Activated CD8-positive, alpha-beta memory T cell treated with anti-CD3 and anti-CD28 coated beads, Interleukin-2, amount 50 U/mL, for 4 hours (primary cell): ENCODE measurements around the gene PRKCH.

Experiments used
- DNase-seq: peaks from one replicate; pipeline ENCODE4 v3.0.0-alpha.2; 2020

PRKCH gene

GRCh38 chr14:61321385-61322010, at the start of gene PRKCH:
Gene PRKCH, plus strand, starts transcription at chr14:61321579. Its CDS starts 523 bp downstream, at chr14:61322102.
- DNase-seq = peak; percentile 84

DNA sequence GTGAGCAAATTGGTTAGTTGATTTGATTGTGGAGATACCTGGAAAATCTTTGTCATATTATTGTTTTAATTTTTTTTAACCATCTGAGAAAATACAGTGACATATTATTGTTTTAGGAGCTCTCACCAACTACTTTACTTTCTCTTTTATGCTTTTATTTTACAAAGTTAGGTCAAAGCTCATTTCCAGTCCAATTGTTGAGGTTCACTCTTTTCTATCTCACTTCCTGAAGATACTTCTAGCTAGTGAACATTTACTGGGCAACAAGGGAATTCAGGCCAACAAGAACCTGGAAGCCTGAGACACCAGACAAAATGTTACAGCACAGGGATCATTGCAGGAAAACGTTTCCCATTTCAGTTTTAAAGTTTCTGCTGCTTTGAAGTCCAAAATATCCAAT, 44.1 kb upstream of the PRKCH start:
- no peak for DNase-seq

- DNase-seq = no peak
Observed at GRCh38 chr14:61277784-61278183, 43.6 kb upstream of the PRKCH start.

DNA sequence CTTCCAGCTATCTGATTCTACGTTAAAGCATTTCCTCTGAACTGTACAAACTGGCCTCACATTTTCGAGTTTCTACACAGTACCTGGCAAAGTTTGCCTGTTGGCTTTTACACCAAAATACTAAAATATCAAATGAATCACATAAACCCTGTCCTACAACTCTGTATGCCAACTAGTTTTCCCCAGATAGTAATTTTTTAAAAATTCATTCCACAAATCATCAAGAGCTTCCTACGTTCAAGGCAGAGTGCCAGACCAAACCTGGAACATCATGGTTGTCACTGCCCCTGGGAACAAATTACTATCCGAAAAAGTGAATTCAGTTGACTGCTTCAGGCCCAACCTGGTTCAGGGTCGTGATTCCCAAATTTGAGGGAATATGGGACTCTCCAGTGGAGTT, 42.3 kb upstream of the PRKCH start:
- no peak for DNase-seq

DNA sequence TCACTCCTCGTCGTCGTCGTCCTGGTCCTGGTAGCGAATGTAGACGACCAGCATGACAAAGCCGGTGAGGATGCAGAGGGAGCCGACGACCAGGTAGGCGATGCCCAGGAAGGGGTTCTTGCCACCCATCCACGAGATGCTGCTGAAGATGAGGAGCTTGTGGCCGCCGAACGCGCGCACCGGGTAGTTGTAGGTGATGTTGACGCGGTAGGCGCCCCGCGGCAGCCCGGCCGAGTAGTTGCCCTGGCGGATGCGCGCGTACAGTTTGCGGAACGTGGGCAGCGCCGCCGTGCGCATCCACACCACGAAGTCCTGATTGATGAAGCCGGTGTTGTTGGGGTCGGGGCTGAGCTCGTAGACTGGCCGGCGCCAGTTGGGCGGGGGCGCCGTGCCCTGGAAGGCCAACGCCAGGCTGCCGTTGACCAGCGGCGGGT, 41.3 kb upstream of the PRKCH start:
- peak; percentile 50 for DNase-seq

DNA sequence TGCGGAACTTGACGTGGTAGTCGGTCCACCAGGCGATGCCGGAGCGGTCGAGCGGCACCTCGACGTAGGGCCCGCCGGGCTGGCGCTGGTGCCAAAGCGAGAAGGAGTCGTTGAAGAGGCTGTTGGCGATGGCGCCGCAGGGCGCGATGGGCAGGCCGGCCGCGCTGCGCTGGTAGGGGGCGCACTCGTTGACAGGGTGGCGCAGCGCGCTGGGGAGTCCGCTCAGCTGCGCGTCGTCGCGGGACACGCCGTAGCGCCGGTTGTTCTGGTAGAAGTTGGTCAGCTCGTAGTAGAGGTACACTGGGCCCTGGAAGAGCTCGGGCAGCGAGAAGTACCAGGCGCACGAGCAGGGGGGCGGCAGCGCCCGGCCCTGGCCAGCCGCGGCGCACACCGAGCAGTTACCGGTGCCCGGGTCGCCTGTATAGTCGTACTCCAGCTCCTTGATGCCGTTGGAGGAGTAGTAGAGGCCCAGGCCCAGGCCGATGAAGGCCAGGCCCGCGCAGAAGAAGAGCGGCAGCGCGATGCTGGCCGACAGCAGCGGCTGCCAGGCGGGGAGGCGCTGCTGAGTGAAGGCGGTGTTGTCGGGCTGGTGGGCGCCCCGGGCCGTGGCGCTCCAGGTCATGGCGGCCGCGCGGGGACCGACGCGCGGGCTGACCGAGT, 40.7 kb upstream of the PRKCH start:
- peak; percentile 85 for DNase-seq

DNA sequence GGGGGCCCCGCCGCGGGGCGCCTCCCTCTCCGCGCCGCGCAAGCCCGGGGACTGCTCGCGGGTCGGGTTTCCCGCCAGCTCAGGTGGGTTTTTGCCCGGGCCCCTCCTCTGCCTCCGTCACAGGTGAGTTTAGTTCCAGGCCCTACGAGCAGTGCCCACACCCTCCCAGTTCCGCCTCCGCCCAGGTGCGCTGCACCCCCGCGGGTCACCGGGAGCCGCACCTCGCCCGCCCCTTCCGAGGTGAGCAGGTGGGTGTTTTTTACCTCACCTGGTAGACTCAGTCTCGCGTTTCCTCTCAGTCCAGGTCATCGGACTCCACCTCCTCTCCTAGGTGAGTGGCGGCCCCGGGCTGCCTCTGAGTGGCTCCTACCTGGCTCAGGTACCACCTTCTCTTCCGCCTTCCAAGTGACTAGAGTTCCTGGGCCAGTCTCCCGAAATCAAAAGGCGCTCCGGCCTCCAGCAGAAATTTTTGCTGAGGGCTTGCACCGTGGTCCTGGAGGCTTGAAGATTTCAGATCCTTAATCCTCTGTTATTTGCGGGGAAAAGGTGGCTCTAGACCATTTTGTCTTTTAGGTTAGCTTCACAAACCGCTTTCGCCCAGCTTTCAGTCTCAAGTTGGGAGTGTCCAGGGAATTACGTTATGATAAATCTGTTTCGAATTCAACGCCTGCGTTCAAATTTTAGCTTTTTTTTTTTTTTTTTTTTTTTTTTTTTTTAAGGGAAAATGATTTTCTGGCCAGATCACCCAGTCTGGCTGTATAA, 40.0 kb upstream of the PRKCH start, which contains the start of gene TMEM30B:
Gene TMEM30B, minus strand, starts transcription at position 153 of the 762 bp plus-strand sequence. CDS start 191 bp downstream, outside the sequence.
- peak; percentile 52 for DNase-seq

GRCh38 chr14:61281948-61282275, 39.5 kb upstream of the PRKCH start:
- DNase-seq = no peak

DNA sequence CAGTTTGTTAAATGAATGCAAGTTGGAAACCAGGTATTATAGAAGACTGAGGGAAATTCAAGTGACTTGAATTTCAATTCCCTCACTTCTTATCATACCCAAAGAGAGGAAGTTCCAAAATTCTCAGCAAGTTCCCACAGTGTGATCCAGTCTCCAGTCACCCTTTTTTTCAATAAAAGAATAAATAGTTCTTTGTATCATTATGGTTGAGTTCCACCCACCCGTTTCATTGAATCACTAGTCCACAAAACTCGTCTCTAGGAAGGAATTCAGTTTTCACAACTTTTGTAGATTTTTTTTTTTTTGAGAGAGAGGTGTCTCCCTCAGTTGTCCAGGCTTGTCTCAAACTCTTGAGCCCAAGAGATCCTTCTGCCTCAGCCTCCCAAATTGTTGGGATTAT, 38.6 kb upstream of the PRKCH start:
- DNase-seq = no peak

DNA sequence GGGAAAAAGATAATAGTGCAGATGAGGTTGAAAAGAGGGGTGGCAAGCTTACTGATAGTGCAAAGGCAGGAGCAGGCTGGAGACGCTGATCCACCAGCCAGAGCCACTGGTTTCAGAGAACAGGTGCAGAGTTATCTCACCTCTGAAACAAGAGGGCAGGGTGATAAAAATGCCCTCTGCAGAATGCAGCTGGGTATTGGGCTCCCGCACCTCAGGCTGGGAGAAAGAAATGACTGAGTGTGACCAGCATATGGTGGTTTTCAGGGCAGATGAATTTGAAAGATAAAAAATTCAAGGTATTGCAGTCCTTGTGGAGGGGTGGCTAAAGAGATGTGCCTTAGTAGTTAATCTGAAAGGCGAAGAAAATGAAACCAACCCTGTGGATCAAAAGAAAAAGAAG, 37.4 kb upstream of the PRKCH start:
- no peak for DNase-seq

GRCh38 chr14:61285364-61285763, 36.0 kb upstream of the PRKCH start:
- no peak for DNase-seq

DNA sequence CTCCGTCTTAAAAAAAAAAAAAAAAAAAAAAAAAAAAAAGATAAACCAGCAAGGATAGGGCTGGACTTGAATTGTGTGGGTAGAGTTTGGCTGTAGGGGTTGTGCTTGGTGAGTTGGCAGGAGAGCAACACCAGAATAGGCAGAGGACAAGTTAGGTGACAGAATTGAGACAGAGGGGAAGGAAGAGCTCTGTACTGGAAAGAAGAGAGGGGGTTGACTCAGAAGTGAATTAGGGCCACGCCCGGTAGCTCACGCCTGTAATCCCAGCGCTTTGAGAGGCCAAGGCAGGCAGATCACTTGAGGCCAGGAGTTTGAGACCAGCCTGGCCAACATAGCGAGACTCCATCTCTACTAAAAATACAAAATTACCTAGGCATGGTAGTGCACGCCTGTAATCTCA, 34.2 kb upstream of the PRKCH start:
- DNase-seq = no peak

DNA sequence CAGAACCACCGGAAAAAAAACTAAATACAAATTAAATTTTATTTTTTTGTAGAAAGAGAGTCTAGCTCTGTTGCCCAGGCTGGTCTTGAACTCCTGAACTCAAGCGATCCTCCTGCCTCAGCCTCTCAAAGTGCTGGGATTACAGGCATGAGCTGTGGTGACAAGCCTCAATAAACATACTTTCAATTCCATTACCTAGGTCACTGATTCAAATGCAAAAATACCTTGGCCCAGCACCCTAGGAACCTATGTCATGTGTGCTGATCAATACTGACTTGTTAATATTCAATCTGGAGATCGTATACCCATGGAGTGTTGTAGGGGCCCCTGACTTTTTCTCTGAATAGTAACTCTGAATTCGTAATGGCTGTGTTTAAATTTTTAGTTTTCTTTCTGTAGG, 33.2 kb upstream of the PRKCH start:
- no peak for DNase-seq

GRCh38 chr14:61288720-61289119, 32.7 kb upstream of the PRKCH start:
- no peak for DNase-seq

DNA sequence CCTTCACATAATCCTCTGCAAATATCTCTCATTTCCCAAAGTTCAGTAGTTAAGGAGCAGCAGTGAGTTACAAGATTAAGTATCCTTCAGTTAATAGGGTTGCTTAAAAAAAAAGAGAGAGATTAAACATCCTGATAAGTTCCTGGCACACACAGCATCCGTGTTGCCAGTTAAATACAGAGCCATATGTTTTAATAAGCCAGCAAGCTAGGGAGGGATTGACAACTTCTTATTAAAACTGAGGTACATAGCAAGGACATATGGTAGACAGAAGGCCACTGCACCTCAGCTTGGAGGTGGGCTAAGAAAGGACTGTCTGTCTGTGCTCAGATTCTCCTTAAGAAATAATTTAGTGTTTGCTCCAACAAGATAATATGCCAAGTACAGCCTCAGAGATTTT, 30.7 kb upstream of the PRKCH start:
- DNase-seq = no peak

DNA sequence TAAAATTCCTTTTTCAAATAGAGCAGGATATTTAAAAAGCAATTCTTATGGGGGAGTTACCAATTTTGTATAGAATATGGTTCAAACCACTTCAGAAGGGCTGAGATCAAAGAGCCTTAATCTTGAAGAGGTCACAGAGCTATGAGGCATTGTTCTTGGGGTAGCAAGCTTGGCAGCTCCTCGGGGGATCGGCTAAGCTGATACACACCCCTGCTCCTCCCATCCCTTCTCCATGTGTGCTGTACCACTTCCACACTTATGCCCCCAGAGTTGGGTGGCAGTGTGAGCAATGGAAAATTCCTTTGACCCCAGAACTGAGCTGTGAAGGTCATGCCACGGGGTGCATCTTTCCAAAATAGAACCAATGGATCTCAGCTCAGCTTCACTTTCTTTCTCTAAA, 25.2 kb upstream of the PRKCH start:
- DNase-seq = no peak

DNA sequence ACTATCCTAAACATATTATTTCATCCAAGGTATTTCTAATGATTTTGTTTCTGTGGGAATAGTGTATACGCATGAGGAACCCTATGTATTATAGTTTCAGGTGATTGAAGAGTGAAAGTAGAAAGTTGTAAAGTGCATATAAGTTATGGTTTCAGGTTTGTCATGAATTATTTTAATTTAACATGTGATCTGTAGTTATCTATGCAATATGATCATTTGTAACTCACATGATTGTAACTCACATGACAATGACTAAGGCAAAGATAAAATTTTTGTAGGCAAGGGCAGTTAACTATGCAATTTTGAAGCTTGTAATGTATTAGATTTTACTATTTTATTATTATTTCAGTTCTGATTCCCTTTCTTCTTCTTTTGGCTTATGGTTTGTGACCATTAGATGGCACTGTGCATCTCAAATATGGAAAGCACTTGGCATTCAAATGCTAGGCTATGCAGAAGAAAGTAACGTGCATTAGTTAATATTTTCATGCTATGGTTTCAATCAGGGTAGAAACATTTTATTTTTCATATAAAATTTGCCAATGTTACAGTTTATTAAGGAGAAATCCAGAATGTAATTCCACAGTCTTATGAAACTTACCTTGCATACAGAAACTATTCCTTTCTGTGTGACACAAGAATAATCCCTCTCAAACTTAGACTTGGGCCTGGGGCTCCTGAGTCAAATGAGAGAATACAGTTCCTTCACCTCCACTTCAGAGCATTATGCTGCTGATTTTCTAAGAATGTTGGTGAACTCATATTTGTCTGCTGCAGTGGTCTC, 24.5 kb upstream of the PRKCH start:
- DNase-seq = no peak

GRCh38 chr14:61297581-61297980, 23.8 kb upstream of the PRKCH start:
- no peak for DNase-seq

- DNase-seq = no peak
Observed at GRCh38 chr14:61298824-61299223, 22.6 kb upstream of the PRKCH start.

GRCh38 chr14:61300209-61300608, 21.2 kb upstream of the PRKCH start:
- DNase-seq = no peak

- no peak for DNase-seq
Observed at GRCh38 chr14:61300754-61301153, 20.6 kb upstream of the PRKCH start.

DNA sequence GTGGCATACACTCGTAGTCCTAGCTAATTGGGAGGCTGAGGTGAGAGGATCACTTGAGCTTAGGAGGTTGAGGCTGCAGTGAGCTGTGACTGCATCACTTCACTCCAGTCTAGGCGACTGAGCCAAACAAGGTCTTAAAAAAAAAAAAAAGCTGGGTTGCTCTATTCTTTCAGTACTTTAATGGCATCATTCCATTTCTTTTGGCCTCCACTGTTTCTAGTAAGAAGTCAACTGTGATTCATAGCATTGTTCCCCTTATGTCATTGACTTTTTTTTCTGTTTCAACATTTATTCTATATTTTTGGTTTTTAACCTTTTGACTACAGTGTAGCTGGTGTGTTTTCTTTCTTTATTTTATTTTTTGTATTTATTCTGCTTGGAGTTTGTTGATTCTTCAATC, 16.7 kb upstream of the PRKCH start:
- no peak for DNase-seq

- DNase-seq = no peak
Observed at GRCh38 chr14:61308198-61308597, 13.2 kb upstream of the PRKCH start.
